ENCODE data around the gene FAM110D.

DNA sequence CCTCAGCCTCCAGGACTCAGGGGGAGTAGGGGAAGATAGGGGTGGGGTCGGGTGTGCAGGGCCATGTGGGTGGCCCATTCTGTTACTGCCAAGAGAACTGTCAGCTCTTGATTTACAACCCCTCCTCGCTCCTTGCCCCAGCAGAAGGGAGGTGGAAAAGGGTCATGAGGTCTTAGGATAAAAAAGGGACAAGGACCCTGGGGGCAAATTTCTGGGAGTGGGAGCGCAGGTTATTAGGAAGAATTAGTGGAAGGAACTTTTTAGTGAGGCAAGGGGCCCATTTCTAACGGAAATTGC lies 812 bp downstream of the FAM110D start:
- TF ChIP-seq POLR2A (IDR thresholded peaks at IDR 0.05): no peak
- TF ChIP-seq, protein P1, sequence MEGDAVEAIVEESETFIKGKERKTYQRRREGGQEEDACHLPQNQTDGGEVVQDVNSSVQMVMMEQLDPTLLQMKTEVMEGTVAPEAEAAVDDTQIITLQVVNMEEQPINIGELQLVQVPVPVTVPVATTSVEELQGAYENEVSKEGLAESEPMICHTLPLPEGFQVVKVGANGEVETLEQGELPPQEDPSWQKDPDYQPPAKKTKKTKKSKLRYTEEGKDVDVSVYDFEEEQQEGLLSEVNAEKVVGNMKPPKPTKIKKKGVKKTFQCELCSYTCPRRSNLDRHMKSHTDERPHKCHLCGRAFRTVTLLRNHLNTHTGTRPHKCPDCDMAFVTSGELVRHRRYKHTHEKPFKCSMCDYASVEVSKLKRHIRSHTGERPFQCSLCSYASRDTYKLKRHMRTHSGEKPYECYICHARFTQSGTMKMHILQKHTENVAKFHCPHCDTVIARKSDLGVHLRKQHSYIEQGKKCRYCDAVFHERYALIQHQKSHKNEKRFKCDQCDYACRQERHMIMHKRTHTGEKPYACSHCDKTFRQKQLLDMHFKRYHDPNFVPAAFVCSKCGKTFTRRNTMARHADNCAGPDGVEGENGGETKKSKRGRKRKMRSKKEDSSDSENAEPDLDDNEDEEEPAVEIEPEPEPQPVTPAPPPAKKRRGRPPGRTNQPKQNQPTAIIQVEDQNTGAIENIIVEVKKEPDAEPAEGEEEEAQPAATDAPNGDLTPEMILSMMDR (IDR thresholded peaks at IDR 0.05): no peak

Data from thyroid gland (tissue), 4 donors.